ENCODE measurements around the gene RGMA.

The RGMA gene

DNA sequence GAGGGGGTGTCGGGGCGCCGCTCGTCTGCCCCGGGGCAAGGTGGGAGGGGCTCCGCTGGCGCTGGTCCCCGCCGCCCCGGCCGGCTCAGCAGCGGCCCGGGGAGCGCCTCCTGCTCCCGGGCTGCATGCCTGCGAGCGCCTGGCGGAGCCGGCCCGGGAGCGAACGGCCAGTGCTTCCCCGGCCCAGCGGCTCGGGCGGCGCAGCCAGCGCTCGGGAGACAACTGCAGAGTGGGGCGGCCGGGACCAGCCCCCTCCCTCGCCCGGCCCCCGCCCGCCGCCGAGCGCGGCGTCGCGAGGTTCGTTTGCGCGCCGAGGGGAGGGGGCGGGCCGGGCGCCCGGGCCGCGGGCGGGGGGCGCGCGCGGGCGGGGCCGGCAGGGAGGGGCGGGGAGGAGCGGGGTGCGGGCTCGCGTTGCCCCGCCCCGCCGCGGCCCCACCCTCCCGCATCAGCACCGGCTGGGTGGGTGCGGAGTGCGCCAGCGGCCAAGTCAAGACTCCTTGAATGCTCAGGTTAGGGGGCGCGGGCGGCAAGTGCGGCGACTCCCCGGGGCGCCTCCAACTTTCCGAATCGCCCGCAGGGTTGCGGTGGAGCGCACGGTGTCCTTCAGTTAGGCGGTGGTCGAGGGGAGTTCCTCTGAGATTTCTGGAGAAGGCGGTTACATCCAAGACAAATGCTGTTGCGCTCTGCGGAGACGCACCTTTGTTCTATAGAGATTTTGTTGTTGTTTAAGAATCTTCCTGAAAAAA is at the start of gene RGMA:
TSS of gene RGMA (minus strand) at position 231 of the 746 bp plus-strand sequence. CDS start 279 bp downstream, outside the sequence.
- no peak for DNase-seq (ENCODE audit: low read depth)

- no peak for DNase-seq (ENCODE audit: low read depth)
These were observed 47.6 kb upstream of the RGMA start for GRCh38 chr15:93136606-93137005.

DNA sequence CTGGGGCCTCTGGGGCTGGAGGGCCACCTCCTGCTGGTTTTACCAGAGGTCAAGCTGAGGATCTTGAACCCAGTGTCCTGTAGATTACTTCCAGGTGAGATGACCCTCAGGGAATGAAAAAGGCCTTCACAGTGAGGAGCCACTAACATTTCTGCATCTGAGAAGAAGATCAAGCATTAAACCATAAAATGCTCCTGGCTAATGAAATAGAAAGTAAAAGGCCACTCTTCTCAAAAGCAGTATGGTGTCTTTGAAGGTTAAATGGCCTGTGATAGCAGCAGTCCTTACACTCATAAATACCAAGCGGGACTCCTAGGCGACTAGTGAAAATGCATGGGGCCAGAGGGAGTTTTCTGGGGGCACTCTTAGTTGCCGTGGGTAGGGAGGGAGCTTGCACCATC is 47.0 kb upstream of the RGMA start:
- DNase-seq (ENCODE audit: low read depth), result no peak

DNA sequence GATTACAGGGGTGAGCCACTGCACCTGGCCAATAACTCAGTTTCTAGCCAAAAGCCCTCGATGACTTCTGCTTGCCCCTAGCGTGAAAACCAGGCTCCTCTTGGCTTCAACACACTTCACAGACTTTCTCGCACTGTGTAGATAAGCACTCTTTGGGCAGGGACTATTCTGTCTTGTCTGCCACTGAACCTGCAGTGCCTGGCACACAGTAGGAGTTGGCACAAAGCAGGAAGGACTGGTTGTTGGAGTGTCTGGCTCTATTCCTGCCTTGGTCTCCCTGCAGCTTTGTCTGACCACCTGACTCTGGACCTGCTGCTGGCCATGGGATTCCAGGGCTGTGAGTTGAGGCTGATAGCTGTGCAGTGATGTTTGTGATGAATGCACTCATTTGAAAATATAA is 46.4 kb upstream of the RGMA start:
- no peak for DNase-seq (ENCODE audit: low read depth)

GRCh38 chr15:93131485-93132095 is 42.6 kb upstream of the RGMA start:
- no peak for DNase-seq (ENCODE audit: low read depth)

DNA sequence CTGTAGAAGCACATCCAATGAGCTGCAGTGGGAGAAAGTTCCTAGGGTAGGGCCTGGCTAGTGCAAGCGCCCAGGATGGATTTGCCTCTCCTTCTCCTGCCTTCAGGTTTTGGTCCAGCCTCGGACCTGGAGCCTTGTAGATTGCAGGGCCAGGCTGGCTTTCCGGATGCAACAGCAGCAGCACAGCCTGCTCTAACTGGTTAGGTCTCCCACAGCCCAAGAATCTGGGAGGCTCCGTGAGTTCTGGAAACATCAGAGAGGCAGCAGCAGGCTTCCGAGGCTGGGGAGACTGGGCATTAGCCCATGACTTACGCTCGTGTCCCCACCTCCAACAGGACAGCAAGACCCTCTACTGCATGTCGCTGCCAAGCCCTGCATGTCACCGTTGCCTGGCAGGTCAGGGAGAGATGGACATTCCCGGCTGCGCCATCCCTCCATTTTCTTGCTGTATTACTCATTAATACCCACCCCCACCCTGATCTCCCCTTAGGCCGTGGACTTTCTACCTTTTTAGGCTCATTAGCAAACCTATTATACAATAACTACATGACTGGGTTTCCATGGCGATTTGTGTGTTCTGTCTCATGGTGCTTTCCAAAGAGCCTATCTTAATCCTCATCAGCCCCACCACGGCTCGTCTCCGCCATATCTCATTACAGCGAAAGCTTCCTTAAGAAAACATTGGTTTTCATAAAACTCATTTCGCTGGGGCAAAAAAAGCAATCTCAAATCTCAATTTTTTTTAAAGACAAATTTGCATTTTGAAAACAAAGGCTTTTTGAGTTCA is 40.9 kb upstream of the RGMA start:
- DNase-seq (ENCODE audit: low read depth), result no peak

- DNase-seq (ENCODE audit: low read depth), result no peak
These were observed 38.3 kb upstream of the RGMA start for GRCh38 chr15:93127286-93127685.

DNA sequence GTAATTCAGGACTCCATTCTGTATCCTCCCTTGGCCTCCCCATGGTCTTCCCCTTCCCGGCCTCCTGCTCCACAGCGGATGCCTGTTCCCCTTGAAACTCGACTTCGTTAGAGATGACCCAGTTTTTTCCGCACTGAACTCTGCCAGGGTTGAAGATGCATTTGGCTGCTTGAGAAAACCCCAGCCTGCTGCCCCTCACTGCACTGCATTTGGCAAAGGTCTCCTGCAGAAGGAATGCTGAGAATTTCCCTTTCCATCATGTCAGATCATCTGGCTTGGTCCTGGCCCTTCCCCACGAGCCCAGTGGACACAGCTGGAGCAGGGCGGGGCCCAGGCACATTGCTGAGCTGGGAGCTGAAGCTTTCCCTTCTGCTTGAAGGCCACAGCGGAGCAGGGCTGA is 37.6 kb upstream of the RGMA start:
- no peak for DNase-seq (ENCODE audit: low read depth)

GRCh38 chr15:93126148-93126547 is 37.1 kb upstream of the RGMA start:
- DNase-seq (ENCODE audit: low read depth), result no peak

- no peak for DNase-seq (ENCODE audit: low read depth)
These were observed 35.1 kb upstream of the RGMA start for GRCh38 chr15:93124126-93124525.

DNA sequence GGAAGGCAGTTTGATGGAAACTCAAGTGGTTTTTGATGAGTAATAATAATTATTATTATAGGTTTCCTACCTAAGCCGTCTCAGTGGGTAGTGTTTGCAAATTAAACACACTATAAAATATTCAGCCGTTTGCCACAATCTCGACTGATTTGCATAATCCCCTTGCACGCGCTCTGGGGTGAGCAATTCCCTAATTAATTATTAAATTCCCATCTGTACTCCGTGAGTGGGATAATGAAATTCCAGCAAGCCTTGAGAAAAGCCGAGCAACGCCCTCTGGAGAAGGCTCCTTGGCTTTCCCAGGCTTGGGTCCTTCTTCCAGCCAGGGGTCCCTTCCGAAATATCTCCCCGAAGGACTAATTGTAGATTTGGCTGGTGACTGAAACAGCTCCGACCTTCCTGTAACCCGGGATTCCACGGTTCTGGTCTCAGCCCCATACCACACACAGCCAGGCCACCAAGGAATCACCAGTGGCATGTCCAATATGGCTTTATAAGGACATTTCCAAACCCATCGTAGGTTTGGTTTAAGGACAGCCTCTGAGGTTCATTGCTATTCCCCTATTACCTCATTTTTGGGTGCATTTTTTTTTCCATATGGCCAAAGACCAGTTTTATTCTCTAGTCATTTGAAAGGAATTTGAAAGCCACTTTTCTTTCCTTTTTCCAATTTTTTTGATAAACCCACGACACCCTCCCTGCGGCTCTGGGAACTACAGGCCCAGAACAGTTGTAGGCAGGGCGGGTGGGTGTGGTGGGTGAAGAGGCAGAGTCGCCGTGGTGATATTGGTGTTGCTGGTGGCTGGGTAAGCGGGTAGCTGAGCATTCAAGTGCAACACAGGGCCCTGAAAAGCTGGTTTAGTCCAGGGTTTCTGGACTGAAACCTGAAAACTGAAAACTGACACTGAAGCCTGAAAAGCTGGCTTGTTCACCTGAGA is 33.2 kb upstream of the RGMA start:
- DNase-seq (ENCODE audit: low read depth), result no peak

GRCh38 chr15:93121107-93121506 is 32.1 kb upstream of the RGMA start:
- no peak for DNase-seq (ENCODE audit: low read depth)

GRCh38 chr15:93118904-93119303 is 29.9 kb upstream of the RGMA start:
- no peak for DNase-seq (ENCODE audit: low read depth)

DNA sequence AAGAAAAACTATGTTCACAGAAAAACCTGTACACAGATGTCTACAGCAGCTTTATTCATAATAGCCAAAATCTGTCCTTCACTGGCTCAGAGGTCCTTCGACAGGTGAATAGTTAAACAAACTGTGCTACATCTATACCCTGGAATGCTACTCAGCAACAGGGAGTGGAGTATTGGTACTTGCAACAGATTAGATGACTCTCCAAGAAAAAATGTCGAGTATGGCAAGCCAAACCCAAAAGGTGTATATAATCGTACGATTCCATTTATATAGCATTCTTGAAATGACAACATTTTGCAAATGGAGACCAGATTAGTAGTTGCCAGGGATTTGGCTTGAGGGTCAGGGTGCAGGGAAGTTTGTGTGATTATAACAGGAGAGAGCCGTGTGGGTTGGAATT is 22.4 kb upstream of the RGMA start:
- no peak for DNase-seq (ENCODE audit: low read depth)

- no peak for DNase-seq (ENCODE audit: low read depth)
These were observed 21.6 kb upstream of the RGMA start for GRCh38 chr15:93110502-93111040.

DNA sequence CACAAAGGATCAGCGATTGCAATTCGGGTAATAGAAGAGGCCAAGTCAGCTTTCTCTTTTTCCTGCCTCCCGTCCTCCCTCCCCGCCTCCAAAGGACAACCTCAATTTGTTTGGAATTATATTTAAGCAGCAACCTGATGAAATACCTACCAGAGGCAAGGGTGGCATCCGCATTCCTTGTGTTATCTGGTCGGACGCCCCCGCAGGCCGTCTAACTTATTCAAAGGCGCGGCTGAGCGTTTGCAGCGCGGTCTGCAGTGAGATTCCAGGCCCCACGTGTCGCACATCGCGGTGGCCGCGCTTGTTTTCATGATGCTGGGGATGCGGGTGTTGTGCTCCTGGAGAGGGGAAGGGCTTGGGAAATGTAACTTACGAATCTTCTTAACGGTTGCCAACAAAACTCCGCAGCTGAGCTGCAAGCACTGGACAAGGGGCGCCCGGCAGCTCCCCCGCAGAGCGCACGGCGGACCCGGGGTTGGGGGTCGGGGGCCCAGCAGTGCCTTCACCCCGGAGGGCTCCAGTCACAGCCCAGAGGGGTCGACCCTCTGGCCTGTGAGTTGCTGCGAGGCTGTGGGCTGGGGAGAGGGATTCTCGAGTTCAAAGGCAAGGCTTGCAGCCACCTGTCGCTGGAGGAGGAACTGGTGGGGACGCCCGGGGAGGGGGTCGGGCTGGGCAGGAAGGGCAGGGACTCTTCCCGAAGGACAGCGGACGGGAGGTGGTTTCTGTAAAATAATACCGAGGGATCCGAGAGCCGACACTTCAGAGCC is 20.5 kb upstream of the RGMA start:
- DNase-seq (ENCODE audit: low read depth), result no peak

DNA sequence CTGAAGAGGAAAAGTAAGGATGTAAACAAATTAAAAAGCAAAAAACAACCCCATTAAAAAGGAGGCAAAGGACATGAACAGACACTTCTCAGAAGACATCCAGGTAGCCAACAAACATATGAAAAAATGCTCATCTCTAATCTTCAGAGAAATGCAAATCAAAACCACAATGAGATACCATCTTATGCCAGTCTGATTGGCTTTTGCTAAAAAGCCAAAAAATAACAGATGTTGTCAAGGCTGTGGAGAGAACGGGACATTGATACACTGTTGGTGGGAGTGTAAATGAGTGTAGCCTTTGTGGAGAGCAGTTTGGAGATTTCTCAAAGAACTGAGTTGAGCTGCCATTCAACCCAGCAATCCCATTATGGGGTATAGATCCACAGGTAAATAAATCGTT is 18.6 kb upstream of the RGMA start:
- no peak for DNase-seq (ENCODE audit: low read depth)

DNA sequence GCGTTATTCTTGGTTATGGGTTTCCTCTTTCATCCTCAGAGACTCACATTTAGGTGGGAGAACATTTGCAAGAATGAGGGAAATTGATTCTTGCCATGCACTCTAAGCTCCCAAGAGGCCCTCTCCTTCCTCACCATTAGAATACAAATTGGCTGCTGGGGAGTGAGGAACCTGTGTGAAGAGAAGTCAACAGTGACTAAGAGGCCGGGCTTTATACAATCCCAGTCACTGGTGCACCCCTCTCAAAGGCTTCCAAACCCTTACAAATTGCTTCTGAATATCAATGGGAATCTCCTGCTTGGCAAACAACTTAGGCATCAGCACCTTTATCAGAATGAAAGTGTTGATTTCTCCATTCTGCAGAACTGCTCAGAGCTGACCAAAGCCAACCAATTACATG is 16.5 kb upstream of the RGMA start:
- DNase-seq (ENCODE audit: low read depth), result no peak

DNA sequence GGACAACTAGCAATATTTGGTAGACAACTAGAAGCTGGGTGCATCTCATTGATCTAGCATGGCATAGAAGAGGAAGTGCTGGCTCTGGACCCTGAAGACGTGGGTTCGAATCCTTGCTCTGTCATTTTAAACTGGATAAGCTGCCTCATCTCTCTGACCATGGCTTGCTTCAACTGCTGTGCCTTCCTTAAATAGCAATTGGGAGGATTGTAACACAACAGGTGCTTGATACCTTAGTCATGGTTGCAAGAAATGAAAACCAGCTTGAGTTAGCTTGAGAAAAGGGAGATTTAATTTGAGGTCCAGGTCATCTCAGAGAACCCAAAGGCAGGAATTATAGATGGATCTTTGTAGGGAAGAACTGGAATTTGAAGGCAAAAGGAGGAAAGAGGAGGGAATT is 14.8 kb upstream of the RGMA start:
- no peak for DNase-seq (ENCODE audit: low read depth)

DNA sequence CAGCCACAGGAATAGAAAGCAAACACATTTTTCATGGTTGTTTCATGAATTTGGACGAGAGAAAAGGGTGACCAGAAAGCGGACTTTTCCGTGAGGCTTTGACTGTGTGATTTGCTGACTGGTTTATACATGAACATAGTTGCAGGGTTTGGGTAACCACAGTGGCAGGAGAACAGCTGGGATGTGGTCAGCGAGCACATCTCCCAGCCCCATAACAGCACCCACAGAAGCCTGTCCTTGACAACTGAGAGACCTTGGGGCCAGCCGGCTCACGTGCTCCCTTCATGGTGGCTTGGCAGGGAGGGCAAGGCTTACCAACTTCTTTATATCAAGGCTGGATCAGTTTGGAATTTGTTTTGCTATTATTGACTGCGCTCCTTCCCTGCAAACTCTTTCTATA is 13.2 kb upstream of the RGMA start:
- DNase-seq (ENCODE audit: low read depth), result no peak

DNA sequence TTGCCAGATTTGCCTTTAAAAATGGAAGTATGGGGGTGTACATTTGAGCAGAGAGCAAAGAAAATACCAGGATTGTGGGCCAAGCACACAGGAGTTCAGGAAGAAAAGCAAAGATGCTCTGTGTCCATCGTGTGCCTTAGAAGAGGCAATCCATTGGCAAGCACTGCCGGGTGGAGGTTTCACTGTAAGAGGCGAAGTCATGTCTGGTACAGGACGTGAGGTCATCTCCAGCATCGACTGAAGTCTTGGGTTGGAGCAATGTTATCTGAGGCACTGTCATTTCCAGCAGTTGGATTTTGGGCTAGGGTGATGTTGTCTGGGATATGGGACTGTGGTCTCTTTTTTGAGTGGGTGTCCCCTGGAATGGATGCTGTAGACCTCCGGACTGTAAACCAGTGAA is 4.8 kb upstream of the RGMA start:
- no peak for DNase-seq (ENCODE audit: low read depth)

All from stimulated activated CD8-positive, alpha-beta memory T cell treated with anti-CD3 and anti-CD28 coated beads, Interleukin-15, amount 100 ng/mL, for 24 hours (primary cell).